GM12872 (cell line): ENCODE data around the gene ASTN2.

Experiments used
- CTCF ChIP-seq: IDR thresholded peaks from 3 replicates; pipeline ENCODE4 v1.5.1; 2011; ENCODE audit warnings: low read depth, mild to moderate bottlenecking, low read length, moderate library complexity; ENCODE audit not compliant: insufficient read depth

ASTN2 gene

GRCh38 chr9:116929621-116930020 lies 485.2 kb downstream of the ASTN2 start:
- TF ChIP-seq CTCF = no peak

- no peak for TF ChIP-seq CTCF
These were observed 486.0 kb downstream of the ASTN2 start for GRCh38 chr9:116928884-116929283.

GRCh38 chr9:116928289-116928688 lies 486.6 kb downstream of the ASTN2 start:
- no peak for TF ChIP-seq CTCF

- no peak for TF ChIP-seq CTCF
These were observed 487.1 kb downstream of the ASTN2 start for GRCh38 chr9:116927726-116928125.

GRCh38 chr9:116925121-116925520 lies 489.7 kb downstream of the ASTN2 start:
- no peak for TF ChIP-seq CTCF

- no peak for TF ChIP-seq CTCF
These were observed 490.3 kb downstream of the ASTN2 start for GRCh38 chr9:116924462-116925110.

- no peak for TF ChIP-seq CTCF
These were observed 501.3 kb downstream of the ASTN2 start for GRCh38 chr9:116913536-116913935.
